Liver (tissue), 9 donors: ENCODE results near the gene ZNF628. TPM values are rescaled to one million over a fixed set of nuclear protein-coding genes. Genes with fewer than 3 reads are reported as not detected.

Experiments
- DNase-seq: peaks from one replicate; pipeline ENCODE4 v3.0.0-alpha.2; 2017; ENCODE audit warnings: low spot score
- H3K27ac ChIP-seq, 2 donors: one replicate each; pipeline ENCODE4 v1.7.0; 2013; ENCODE audit warnings: inconsistent platforms in 2 of 2, low read length in 2 of 2, control low read depth in 1 of 2, low read depth in 1 of 2, mild to moderate bottlenecking in 1 of 2
- H3K27me3 ChIP-seq, 4 donors: one replicate each; pipeline versions ENCODE4 v1.6.1 to v1.7.0; 2013; ENCODE audit warnings: low read length in 3 of 4, inconsistent platforms in 1 of 4, mild to moderate bottlenecking in 1 of 4, moderate library complexity in 1 of 4; ENCODE audit not compliant: control insufficient read depth in 4 of 4, insufficient read depth in 4 of 4
- H3K36me3 ChIP-seq, 4 donors: one replicate each; pipeline versions ENCODE4 v1.6.1 to v1.7.0; 2013; ENCODE audit warnings: low read length in 3 of 4, mild to moderate bottlenecking in 3 of 4, low read depth in 1 of 4, moderate library complexity in 1 of 4; ENCODE audit not compliant: control insufficient read depth in 4 of 4, insufficient read depth in 3 of 4
- H3K4me1 ChIP-seq, 4 donors: one replicate each; pipeline versions ENCODE4 v1.6.1 to v1.7.0; 2013; ENCODE audit warnings: low read length in 3 of 4, mild to moderate bottlenecking in 3 of 4, moderate library complexity in 1 of 4; ENCODE audit not compliant: control insufficient read depth in 4 of 4, insufficient read depth in 4 of 4
- H3K4me3 ChIP-seq, 3 donors: one replicate each; pipeline versions ENCODE4 v1.6.1 to v1.7.0; 2013; ENCODE audit warnings: low read length in 3 of 3, control low read depth in 1 of 3, low read depth in 1 of 3, mild to moderate bottlenecking in 1 of 3
- H3K9ac ChIP-seq, 2 donors: one replicate each; pipeline ENCODE4 v1.7.0; 2013; ENCODE audit warnings: low read length in 2 of 2, mild to moderate bottlenecking in 2 of 2, moderate library complexity in 2 of 2, control low read depth in 1 of 2, low read depth in 1 of 2
- H3K9me3 ChIP-seq, 4 donors: one replicate each; pipeline versions ENCODE4 v1.6.1 to v1.7.0; 2013; ENCODE audit warnings: low read length in 3 of 4; ENCODE audit not compliant: control insufficient read depth in 4 of 4
- ATF3 ChIP-seq: IDR thresholded peaks from 2 replicates; pipeline ENCODE4 v1.6.1; 2016; ENCODE audit warnings: antibody characterized with exemption
- CTCF ChIP-seq: fragments of 150-350 bp; IDR thresholded peaks from 2 replicates; pipeline ENCODE4 v1.5.1; 2017; ENCODE audit warnings: improper control_type of control experiment, low read depth, low read length; ENCODE audit not compliant: missing input control
- EGR1 ChIP-seq, 2 donors: IDR thresholded peaks; 2 replicates each; pipeline ENCODE4 v1.6.1; 2016 to 2018; ENCODE audit warnings: antibody characterized with exemption in 2 of 2, low read depth in 2 of 2
- FOXA1 ChIP-seq: IDR thresholded peaks from 2 replicates; pipeline ENCODE4 v1.6.1; 2016; ENCODE audit warnings: antibody characterized with exemption
- FOXA2 ChIP-seq: IDR thresholded peaks from 2 replicates; pipeline ENCODE4 v1.6.1; 2016; ENCODE audit warnings: antibody characterized with exemption
- GABPA ChIP-seq, 2 donors: IDR thresholded peaks in 1 of 2; conservative IDR thresholded peaks in 1 of 2; 2 replicates each; pipeline ENCODE4 v1.6.1; 2016; ENCODE audit warnings: antibody characterized with exemption in 2 of 2, mild to moderate bottlenecking in 1 of 2, moderate library complexity in 1 of 2
- HNF4A ChIP-seq, 2 donors: conservative IDR thresholded peaks; 2 replicates each; pipeline ENCODE4 v1.6.1; 2016; ENCODE audit warnings: antibody characterized with exemption in 2 of 2, mild to moderate bottlenecking in 2 of 2
- HNF4G ChIP-seq: IDR thresholded peaks from 2 replicates; pipeline ENCODE4 v1.6.1; 2016; ENCODE audit warnings: antibody characterized with exemption
- JUND ChIP-seq, 2 donors: IDR thresholded peaks; 2 replicates each; pipeline ENCODE4 v1.6.1; 2016; ENCODE audit warnings: antibody characterized with exemption in 2 of 2
- MAX ChIP-seq: IDR thresholded peaks from 2 replicates; pipeline ENCODE4 v1.6.1; 2016; ENCODE audit warnings: antibody characterized with exemption
- NR2F2 ChIP-seq: IDR thresholded peaks from 2 replicates; pipeline ENCODE4 v1.6.1; 2016; ENCODE audit warnings: antibody characterized with exemption
- RAD21 ChIP-seq, 2 donors: IDR thresholded peaks; 2 replicates each; pipeline ENCODE4 v1.6.1; 2016; ENCODE audit warnings: antibody characterized with exemption in 2 of 2, mild to moderate bottlenecking in 2 of 2
- REST ChIP-seq: IDR thresholded peaks from 2 replicates; pipeline ENCODE4 v1.6.1; 2016; ENCODE audit warnings: antibody characterized with exemption, mild to moderate bottlenecking
- RXRA ChIP-seq, 2 donors: IDR thresholded peaks; 2 replicates each; pipeline ENCODE4 v1.6.1; 2017 to 2018; ENCODE audit warnings: antibody characterized with exemption in 2 of 2, mild to moderate bottlenecking in 1 of 2
- SP1 ChIP-seq: IDR thresholded peaks from 2 replicates; pipeline ENCODE4 v1.6.1; 2018; ENCODE audit warnings: antibody characterized with exemption, mild to moderate bottlenecking
- TAF1 ChIP-seq: conservative IDR thresholded peaks from 2 replicates; pipeline ENCODE4 v1.6.1; 2016; ENCODE audit warnings: antibody characterized with exemption, mild to moderate bottlenecking
- YY1 ChIP-seq: IDR thresholded peaks from 2 replicates; pipeline ENCODE4 v1.6.1; 2016; ENCODE audit warnings: antibody characterized with exemption, mild to moderate bottlenecking
- ZBTB33 ChIP-seq: IDR thresholded peaks from 2 replicates; pipeline ENCODE4 v1.6.1; 2016; ENCODE audit warnings: antibody characterized with exemption
- WGBS: extraction: QIAGEN DNeasy Blood & Tissue Kit; methylation state at CpG from one replicate; pipeline ENCODE4 v1.1.7; 2013; 5-methylcytosine and 5-hydroxymethylcytosine counted together
- polyA plus RNA-seq, 2 donors: library from polyadenylated mRNA; stranded (reverse) in 1 of 2; unstranded in 1 of 2; fragments of 200-250 nt in 1 of 2; fragments of >200 nt in 1 of 2; fragmentation: Nextera tagmentation in 1 of 2; extraction: Ambion mirVana in 1 of 2; gene quantifications; one replicate each; pipeline versions ENCODE4 v1.2.1 to v1.2.3, GENCODE V29; 2013 to 2015
- total RNA-seq, 2 donors: library from RNA; depleted of rRNA; stranded (reverse); fragments of >200 nt; gene quantifications; one replicate each; pipeline ENCODE4 v1.2.3, GENCODE V29; 2014
- donor health status: healthy.
- donor health status: healthy.
- donor health status: healthy.
- donor health status: healthy.
- donor health status: healthy.

The ZNF628 gene
- 1 to 10 TPM; 1.1 to 1.9 TPM for total RNA-seq
- polyA plus RNA-seq = 1 to 10 TPM in 1 of 2 donors, under 1 TPM in 1; 0.99 to 4.4 TPM

GRCh38 chr19:55476100-55476775 lies at the start of gene ZNF628:
Gene ZNF628, plus strand, starts transcription at chr19:55476617. Its CDS starts 3,294 bp downstream, at chr19:55479911.
- H3K36me3 ChIP-seq = peaks cover 0 to under 1% (median 0%) of the 10 kb centered on the region in 4 donors
- under 1% methylated on average over 61 of the region's 61 CpGs for WGBS
- TF ChIP-seq CTCF (no peak), HNF4G (no peak), ATF3 (no peak), NR2F2 (no peak), HNF4A (conservative IDR thresholded peaks at IDR 0.05) (peak; percentile 57 to 64), TAF1 (no peak), SP1 (peak; percentile 61), ZBTB33 (no peak), REST (no peak), RAD21 (IDR thresholded peaks at IDR 0.05) (no peak), JUND (IDR thresholded peaks at IDR 0.05) (no peak), GABPA (IDR thresholded peaks at IDR 0.05 in 1 of 2, conservative IDR thresholded peaks at IDR 0.05 in 1 of 2) (peak in 1 of 2 donors; percentile 21), FOXA1 (no peak), YY1 (peak; percentile 55), EGR1 (IDR thresholded peaks at IDR 0.05; ENCODE audit: low read depth in 2 of 2) (no peak), FOXA2 (no peak), MAX (peak; percentile 95), RXRA (IDR thresholded peaks at IDR 0.05) (peak; percentile 4 to 10)
- peak within 1 kb of the TSS; percentile 56 to 86 for H3K9ac ChIP-seq
- peak; percentile 98 for DNase-seq
- no peaks in the 10 kb centered on the region for H3K27me3 ChIP-seq
- H3K27ac ChIP-seq = peak within 1 kb of the TSS; percentile 85 to 90
- H3K4me3 ChIP-seq = peak within 1 kb of the TSS; percentile 77 to 92 (median 86)
- H3K4me1 ChIP-seq = peaks cover 7 to 25% (median 18%) of the 10 kb centered on the region in 4 donors
- H3K9me3 ChIP-seq = no peaks in the 10 kb centered on the region
